A673 (cell line): Measurements from ENCODE around the gene MRPS22. TPM values are rescaled to one million over a fixed set of nuclear protein-coding genes. Genes with fewer than 3 reads are reported as not detected.

Experiments used
- BruUV-seq: library from RNA; stranded (reverse); fragments of 400-500 nt; replicated peaks from 2 replicates; lab custom pipeline; 2021; lab: Mats Ljungman, UMichigan
- CTCF ChIA-PET: fragments of 300-600 bp; sonication (Branson Sonifier 250); formaldehyde crosslinking; loops from one replicate; lab custom pipeline; 2022; ENCODE audit warnings: antibody characterized with exemption; lab: Charles Lee
- POLR2A ChIA-PET: fragments of 300-600 bp; sonication (Branson Sonifier 250); formaldehyde crosslinking; loops from one replicate; lab custom pipeline; 2022; ENCODE audit warnings: antibody characterized with exemption; ENCODE audit not compliant: low non-redundant PET; lab: Charles Lee
- DNase-seq: peaks from one replicate; pipeline ENCODE4 v3.0.0-alpha.2; 2015; ENCODE audit warnings: low spot score
- H3K27ac ChIP-seq: fragments of 200-600 bp; sonication (generic); 2 replicates; pipeline ENCODE4 v1.5.1; 2016; ENCODE audit warnings: mixed run types, low read depth, mild to moderate bottlenecking, mixed read lengths, antibody characterized with exemption, low read length; ENCODE audit not compliant: poor library complexity, severe bottlenecking
- H3K27me3 ChIP-seq: fragments of 200-600 bp; sonication (generic); replicated peaks from 2 replicates; pipeline ENCODE4 v1.6.1; 2017; ENCODE audit warnings: mixed run types, low read depth, mild to moderate bottlenecking, mixed read lengths, antibody characterized with exemption, low read length; ENCODE audit not compliant: insufficient read depth, poor library complexity
- H3K36me3 ChIP-seq: fragments of 200-600 bp; sonication (generic); 2 replicates; pipeline ENCODE4 v1.6.1; 2016; ENCODE audit warnings: mixed run types, mild to moderate bottlenecking, mixed read lengths, antibody characterized with exemption, low read length; ENCODE audit not compliant: insufficient read depth, poor library complexity, severe bottlenecking
- H3K4me1 ChIP-seq: fragments of 200-600 bp; sonication (generic); 2 replicates; pipeline ENCODE4 v1.6.1; 2017; ENCODE audit warnings: mixed run types, mild to moderate bottlenecking, mixed read lengths, antibody characterized with exemption, low read length; ENCODE audit not compliant: insufficient read depth, poor library complexity, severe bottlenecking
- H3K4me3 ChIP-seq: fragments of 200-600 bp; sonication (generic); 2 replicates; pipeline ENCODE4 v1.5.1; 2016; ENCODE audit warnings: low read depth, mixed run types, mild to moderate bottlenecking, mixed read lengths, low read length; ENCODE audit not compliant: poor library complexity, severe bottlenecking
- H3K9me3 ChIP-seq: fragments of 200-600 bp; sonication (generic); 2 replicates; pipeline ENCODE4 v1.6.1; 2016; ENCODE audit warnings: mixed run types, low read depth, mild to moderate bottlenecking, mixed read lengths, antibody characterized with exemption, low read length; ENCODE audit not compliant: poor library complexity, severe bottlenecking
- EZH2 ChIP-seq: fragments of 200-600 bp; sonication (generic); IDR thresholded peaks from 2 replicates; pipeline ENCODE4 v1.6.1; 2017; ENCODE audit warnings: borderline replicate concordance, low read depth, mild to moderate bottlenecking, mixed read lengths, antibody characterized with exemption, low read length; ENCODE audit not compliant: poor library complexity, severe bottlenecking
- intact Hi-C: fragments of 100-400 bp; cut with micrococcal nuclease; formaldehyde crosslinking; loops from one replicate; pipeline ENCODE4 v1.10.0; 2022; ENCODE audit not compliant: unreplicated experiment
- total RNA-seq: library from RNA; stranded (reverse); gene quantifications from 2 replicates; pipeline ENCODE4 v1.2.3, GENCODE V29; 2021
- TF ChIP-seq, protein P1 (sequence below): fragments of 300-800, 200-600 bp; sonication (generic); conservative IDR thresholded peaks from 2 replicates; pipeline ENCODE4 v1.5.1; 2017; ENCODE audit warnings: low read depth, mild to moderate bottlenecking, antibody characterized with exemption, low read length, moderate library complexity, mixed read lengths

Gene MRPS22
- total RNA-seq, 1 experiment from 2014 or later, result 61.9 TPM

DNA sequence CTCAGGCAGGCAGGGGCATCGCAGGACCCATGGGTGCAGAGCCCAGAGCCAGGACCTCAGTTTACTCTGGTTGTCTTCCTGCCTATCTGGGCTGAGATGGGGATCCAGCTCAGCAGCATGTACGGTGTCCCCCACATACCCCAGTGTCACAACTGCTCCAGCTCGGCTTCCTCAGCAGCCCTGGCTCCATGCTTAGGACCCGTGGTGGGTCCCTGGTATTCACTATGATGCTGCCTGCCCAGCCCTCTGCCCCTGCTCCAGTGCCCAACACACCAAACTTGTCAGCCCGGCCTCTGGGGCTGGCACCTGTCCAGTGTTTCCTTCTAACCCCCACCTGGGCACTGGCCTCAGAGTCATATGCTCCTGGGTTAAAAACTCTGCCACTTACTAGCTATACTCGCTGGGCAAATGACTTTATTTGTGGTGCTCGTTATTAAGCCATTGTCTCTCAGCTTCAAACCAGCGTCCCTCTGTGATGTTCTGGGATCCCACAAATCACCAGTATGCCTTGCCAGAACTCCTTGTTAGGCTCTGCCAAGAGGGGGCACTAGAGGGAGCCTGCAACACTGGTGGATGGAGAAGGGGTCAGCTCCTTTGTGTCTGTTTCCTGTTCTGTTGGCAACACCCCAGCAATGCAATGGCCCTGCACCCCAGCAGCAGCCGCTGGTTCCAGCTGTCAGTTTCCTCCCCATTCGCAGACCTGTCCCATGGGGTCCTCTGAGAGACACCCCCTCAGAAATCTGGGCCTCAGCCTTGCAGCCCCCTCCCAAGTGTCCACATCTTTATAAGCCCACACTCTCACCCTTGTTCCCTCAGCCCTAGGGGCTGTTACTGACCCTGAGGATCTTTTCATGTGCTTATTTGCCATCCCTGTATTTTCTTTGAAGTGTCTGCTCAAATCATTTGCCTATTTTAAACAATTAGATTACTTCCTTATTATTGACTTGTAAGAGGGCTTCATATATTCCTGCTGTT is 24.1 kb upstream of the MRPS22 start:
- ChIA-PET CTCF (interaction anchor here (0.6 to 1.3 kb wide), 3 partner anchors 9 to 384 kb away, joined by 3 to 18 read pairs (median 3); no protein-coding TSS in a partner anchor), POLR2A (no interaction called here)
- Histone ChIP-seq H3K27ac (no peak overlapping the region), H3K4me3 (no peak overlapping the region), H3K4me1 (no peaks in the 10 kb centered on the region), H3K36me3 (no peaks in the 10 kb centered on the region), H3K27me3 (peaks cover 25% of the 10 kb centered on the region), H3K9me3 (no peaks in the 10 kb centered on the region)
- TF ChIP-seq, protein P1, sequence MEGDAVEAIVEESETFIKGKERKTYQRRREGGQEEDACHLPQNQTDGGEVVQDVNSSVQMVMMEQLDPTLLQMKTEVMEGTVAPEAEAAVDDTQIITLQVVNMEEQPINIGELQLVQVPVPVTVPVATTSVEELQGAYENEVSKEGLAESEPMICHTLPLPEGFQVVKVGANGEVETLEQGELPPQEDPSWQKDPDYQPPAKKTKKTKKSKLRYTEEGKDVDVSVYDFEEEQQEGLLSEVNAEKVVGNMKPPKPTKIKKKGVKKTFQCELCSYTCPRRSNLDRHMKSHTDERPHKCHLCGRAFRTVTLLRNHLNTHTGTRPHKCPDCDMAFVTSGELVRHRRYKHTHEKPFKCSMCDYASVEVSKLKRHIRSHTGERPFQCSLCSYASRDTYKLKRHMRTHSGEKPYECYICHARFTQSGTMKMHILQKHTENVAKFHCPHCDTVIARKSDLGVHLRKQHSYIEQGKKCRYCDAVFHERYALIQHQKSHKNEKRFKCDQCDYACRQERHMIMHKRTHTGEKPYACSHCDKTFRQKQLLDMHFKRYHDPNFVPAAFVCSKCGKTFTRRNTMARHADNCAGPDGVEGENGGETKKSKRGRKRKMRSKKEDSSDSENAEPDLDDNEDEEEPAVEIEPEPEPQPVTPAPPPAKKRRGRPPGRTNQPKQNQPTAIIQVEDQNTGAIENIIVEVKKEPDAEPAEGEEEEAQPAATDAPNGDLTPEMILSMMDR, result peak; percentile 56
- no peak for TF ChIP-seq EZH2
- intact Hi-C loops, result loop anchor here (10.0 kb wide), 1 partner anchor 725 kb away; the partner anchor contains the start of gene CEP70
- peak; percentile 45 for DNase-seq
- BruUV-seq, result no TSS peak

DNA sequence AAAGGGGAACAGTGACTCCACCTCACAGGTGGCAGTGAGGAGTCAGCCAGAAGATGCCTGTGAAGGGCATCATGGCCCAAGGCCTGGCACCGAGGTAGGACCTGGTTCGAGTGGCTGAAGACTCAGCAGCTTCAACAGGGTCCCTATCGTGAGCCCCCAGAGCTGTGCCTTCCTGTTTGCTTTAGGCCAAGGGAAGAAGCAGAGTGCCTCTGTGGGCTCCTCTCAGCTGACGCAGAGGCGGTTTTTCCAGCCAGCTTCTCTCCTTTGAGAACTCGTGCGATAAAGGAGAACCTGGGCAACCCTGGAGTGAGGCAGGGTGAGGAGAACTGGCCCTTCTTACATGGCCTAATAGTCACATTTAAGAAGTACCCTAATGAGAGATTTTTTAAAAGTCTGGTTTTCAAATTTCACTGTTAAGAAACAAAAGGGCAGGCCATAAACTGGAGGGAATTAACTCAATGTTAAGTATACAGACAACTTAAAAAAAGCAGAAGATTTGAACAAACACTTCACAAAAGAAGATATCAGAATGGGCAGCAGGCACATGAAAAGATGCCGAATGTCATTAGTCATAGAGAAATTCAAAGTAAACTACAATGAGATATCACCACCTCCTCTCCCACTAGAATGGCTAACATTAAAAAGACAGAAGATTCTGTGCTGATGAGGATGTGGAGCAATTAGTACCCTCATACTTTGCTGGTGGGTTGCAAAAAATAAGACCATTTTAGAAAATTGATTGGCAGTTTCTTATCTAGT is 23.1 kb upstream of the MRPS22 start:
- no TSS peak for BruUV-seq
- CTCF ChIA-PET, result no interaction called here

DNA sequence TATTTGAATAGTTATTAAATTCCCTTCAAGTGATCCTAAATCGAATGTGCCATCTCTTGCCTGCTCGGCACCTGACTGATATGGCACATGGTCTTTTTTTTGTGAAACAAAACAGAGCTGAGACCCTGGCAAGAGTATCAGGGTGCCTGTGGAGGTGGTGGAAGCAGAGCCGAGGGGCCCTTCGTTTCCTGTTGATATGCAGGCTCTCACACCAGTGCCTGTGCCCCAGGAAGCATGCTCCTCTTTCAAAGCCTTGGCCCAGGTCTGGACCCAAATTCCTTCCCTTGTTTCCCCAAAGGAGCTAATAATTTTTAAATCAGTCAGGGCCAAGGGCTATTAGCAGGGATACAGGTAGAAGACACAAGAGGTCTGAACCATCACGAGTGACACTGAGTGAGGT is 21.5 kb upstream of the MRPS22 start:
- Histone ChIP-seq H3K4me1 (no peaks in the 10 kb centered on the region), H3K4me3 (no peak overlapping the region), H3K9me3 (no peaks in the 10 kb centered on the region), H3K27me3 (peaks cover 25% of the 10 kb centered on the region), H3K27ac (no peak overlapping the region), H3K36me3 (no peaks in the 10 kb centered on the region)
- POLR2A ChIA-PET, result no interaction called here
- no peak for DNase-seq
- intact Hi-C loops, result loop anchor here (10.0 kb wide), 1 partner anchor 728 kb away; the partner anchor contains the start of gene CEP70
- CTCF ChIA-PET, result no interaction called here
- TF ChIP-seq, protein P1, result no peak
- no peak for TF ChIP-seq EZH2
- no TSS peak for BruUV-seq

More for the DNA sequence above, 23.1 kb upstream of the MRPS22 start:
- no peak overlapping the region for H3K27ac ChIP-seq
- no peak overlapping the region for H3K4me3 ChIP-seq
- DNase-seq, result no peak
- H3K36me3 ChIP-seq, result no peaks in the 10 kb centered on the region
- H3K4me1 ChIP-seq, result no peaks in the 10 kb centered on the region
- TF ChIP-seq, protein P1, result no peak
- TF ChIP-seq EZH2, result no peak
- H3K9me3 ChIP-seq, result no peaks in the 10 kb centered on the region
- intact Hi-C loops, result loop anchor here (10.0 kb wide), 1 partner anchor 726 kb away; the partner anchor contains the start of gene CEP70
- POLR2A ChIA-PET, result no interaction called here
- H3K27me3 ChIP-seq, result peaks cover 25% of the 10 kb centered on the region
